B cell (primary cell): ENCODE results near the gene SLC18A3. TPM values are rescaled to one million over a fixed set of nuclear protein-coding genes. Genes with fewer than 3 reads are reported as not detected.

Source experiments
- ATAC-seq: fragments of 200-7000 bp; cut with Tn5 transposase; one replicate; pipeline ENCODE4 v1.10.0; 2021; ENCODE audit warnings: low read depth, mild to moderate bottlenecking, moderate number of reproducible peaks, moderate library complexity
- CTCF ChIA-PET: fragments of 350-600 bp; sonication (Branson Sonifier 250); formaldehyde crosslinking; loops from one replicate; lab custom pipeline; 2021; ENCODE audit warnings: antibody characterized with exemption, inconsistent platforms; lab: Charles Lee
- POLR2A ChIA-PET: fragments of 350-600 bp; sonication (Branson Sonifier 250); formaldehyde crosslinking; loops from one replicate; lab custom pipeline; 2021; ENCODE audit warnings: antibody characterized with exemption; lab: Charles Lee
- DNase-seq: peaks from one replicate; pipeline ENCODE4 v3.0.0; 2013
- H2AFZ ChIP-seq: 2 replicates; pipeline ENCODE4 v1.6.1; 2012; ENCODE audit warnings: mild to moderate bottlenecking, low read depth, low read length; ENCODE audit not compliant: insufficient read depth, poor library complexity, severe bottlenecking
- H3K27ac ChIP-seq, 2 donors: 1 replicate in 1 of 2; 2 replicates in 1 of 2; pipeline ENCODE4 v1.5.1; 2012 to 2013; ENCODE audit warnings: low read length in 2 of 2, mild to moderate bottlenecking in 2 of 2, moderate library complexity in 1 of 2
- H3K27me3 ChIP-seq, 4 experiments: fragments of 200-600 bp in 1 of 4; sonication (generic) in 1 of 4; replicated peaks in 1 of 4; 1 replicate in 2 of 4; 2 replicates in 2 of 4; pipeline versions ENCODE4 v1.6.1 to v1.7.0; 2013 to 2016; ENCODE audit warnings: low read length in 3 of 4, mild to moderate bottlenecking in 2 of 4, mixed read lengths in 1 of 4, moderate library complexity in 1 of 4; ENCODE audit not compliant: insufficient read depth in 4 of 4, control insufficient read depth in 3 of 4; ENCODE audit errors: control extremely low read depth in 1 of 4
- H3K36me3 ChIP-seq, 2 experiments: replicated peaks in 1 of 2; 1 replicate in 1 of 2; 2 replicates in 1 of 2; pipeline versions ENCODE4 v1.6.1 to v1.7.1; 2013; ENCODE audit warnings: low read length in 1 of 2; ENCODE audit not compliant: insufficient read depth in 2 of 2, control insufficient read depth in 1 of 2; ENCODE audit errors: control extremely low read depth in 1 of 2, extremely low read depth in 1 of 2
- H3K4me1 ChIP-seq, 2 donors: fragments of 200-600 bp in 1 of 2; sonication (generic) in 1 of 2; 1 replicate in 1 of 2; 2 replicates in 1 of 2; pipeline versions ENCODE4 v1.5.1 to v1.6.1; 2013 to 2017; ENCODE audit warnings: low read length in 2 of 2; ENCODE audit not compliant: control insufficient read depth in 2 of 2, insufficient read depth in 2 of 2
- H3K4me2 ChIP-seq: replicated peaks from 2 replicates; pipeline ENCODE3; 2012; ENCODE audit warnings: mild to moderate bottlenecking, low read depth, low read length; ENCODE audit not compliant: poor library complexity, severe bottlenecking
- H3K4me3 ChIP-seq, 5 experiments: fragments of 200-600 bp in 1 of 5; sonication (generic) in 1 of 5; 1 replicate in 3 of 5; 2 replicates in 2 of 5; pipeline versions ENCODE4 v1.5.1 to v1.7.0; 2011 to 2016; ENCODE audit warnings: low read length in 4 of 5, mild to moderate bottlenecking in 4 of 5, low read depth in 2 of 5, control low read depth in 1 of 5, moderate library complexity in 1 of 5; ENCODE audit not compliant: insufficient read depth in 1 of 5; ENCODE audit errors: control extremely low read depth in 1 of 5, extremely low read depth in 1 of 5
- H3K79me2 ChIP-seq: fragments of 200-600 bp; sonication (generic); one replicate; pipeline ENCODE4 v1.6.0; 2016; ENCODE audit warnings: low read length; ENCODE audit not compliant: control insufficient read depth, insufficient read depth
- H3K9ac ChIP-seq: fragments of 200-600 bp; sonication (generic); 2 replicates; pipeline ENCODE4 v1.6.1; 2017; ENCODE audit warnings: mild to moderate bottlenecking, low read length, moderate library complexity
- H3K9me3 ChIP-seq, 3 donors: one replicate each; pipeline versions ENCODE4 v1.6.1 to v1.7.1; 2013; ENCODE audit warnings: low read length in 2 of 3; ENCODE audit not compliant: control insufficient read depth in 2 of 3, insufficient read depth in 1 of 3; ENCODE audit errors: control extremely low read depth in 1 of 3
- H4K20me1 ChIP-seq: 2 replicates; pipeline ENCODE4 v1.6.0; 2012; ENCODE audit warnings: mild to moderate bottlenecking, low read length; ENCODE audit not compliant: insufficient read depth, control insufficient read depth, poor library complexity, severe bottlenecking
- H3K27ac Mint-ChIP-seq: one replicate; pipeline ENCODE4 v1.8.0; 2021; ENCODE audit warnings: mixed read lengths
- H3K27me3 Mint-ChIP-seq: one replicate; pipeline ENCODE4 v1.8.0; 2021; ENCODE audit warnings: mixed read lengths
- H3K4me1 Mint-ChIP-seq: one replicate; pipeline ENCODE4 v1.8.0; 2021; ENCODE audit warnings: mixed read lengths
- H3K4me3 Mint-ChIP-seq: one replicate; pipeline ENCODE4 v1.8.0; 2021; ENCODE audit warnings: mixed read lengths
- H3K9me3 Mint-ChIP-seq: one replicate; pipeline ENCODE4 v1.8.0; 2022; ENCODE audit warnings: mixed read lengths; ENCODE audit not compliant: insufficient read depth
- CTCF ChIP-seq: fragments of 200-600 bp; IDR thresholded peaks from one replicate; pipeline ENCODE4 v1.8.0; 2022; ENCODE audit warnings: antibody characterized with exemption, mild to moderate bottlenecking
- EZH2 ChIP-seq: IDR thresholded peaks from 2 replicates; pipeline ENCODE4 v1.6.1; 2012; ENCODE audit warnings: borderline replicate concordance, low read depth, mild to moderate bottlenecking, moderate library complexity, low read length; ENCODE audit not compliant: insufficient read depth, poor library complexity, severe bottlenecking
- WGBS: methylation state at CpG from one replicate; pipeline ENCODE4 v1.1.5; 2013; ENCODE audit warnings: missing lambda C conversion rate; ENCODE audit not compliant: insufficient coverage; 5-methylcytosine and 5-hydroxymethylcytosine counted together
- intact Hi-C: fragments of 100-400 bp; cut with micrococcal nuclease; formaldehyde crosslinking; loops from one replicate; pipeline ENCODE4 v1.10.0; 2022
- polyA plus RNA-seq: library from polyadenylated mRNA; depleted of rRNA; stranded (reverse); fragments of >200 nt; gene quantifications from 2 replicates; pipeline ENCODE4 v1.2.3, GENCODE V29; 2012
- total RNA-seq, 2 donors: library from RNA; stranded (reverse); fragments of 120-200 nt in 1 of 2; gene quantifications; 1 replicate in 1 of 2; 2 replicates in 1 of 2; pipeline versions ENCODE4 v1.2.3 to v1.2.4, GENCODE V29; 2013 to 2022

SLC18A3 gene
- total and polyA plus RNA-seq, 2 donors (not counting 1 experiment from before 2014, with no cell fraction given), result not detected

DNA sequence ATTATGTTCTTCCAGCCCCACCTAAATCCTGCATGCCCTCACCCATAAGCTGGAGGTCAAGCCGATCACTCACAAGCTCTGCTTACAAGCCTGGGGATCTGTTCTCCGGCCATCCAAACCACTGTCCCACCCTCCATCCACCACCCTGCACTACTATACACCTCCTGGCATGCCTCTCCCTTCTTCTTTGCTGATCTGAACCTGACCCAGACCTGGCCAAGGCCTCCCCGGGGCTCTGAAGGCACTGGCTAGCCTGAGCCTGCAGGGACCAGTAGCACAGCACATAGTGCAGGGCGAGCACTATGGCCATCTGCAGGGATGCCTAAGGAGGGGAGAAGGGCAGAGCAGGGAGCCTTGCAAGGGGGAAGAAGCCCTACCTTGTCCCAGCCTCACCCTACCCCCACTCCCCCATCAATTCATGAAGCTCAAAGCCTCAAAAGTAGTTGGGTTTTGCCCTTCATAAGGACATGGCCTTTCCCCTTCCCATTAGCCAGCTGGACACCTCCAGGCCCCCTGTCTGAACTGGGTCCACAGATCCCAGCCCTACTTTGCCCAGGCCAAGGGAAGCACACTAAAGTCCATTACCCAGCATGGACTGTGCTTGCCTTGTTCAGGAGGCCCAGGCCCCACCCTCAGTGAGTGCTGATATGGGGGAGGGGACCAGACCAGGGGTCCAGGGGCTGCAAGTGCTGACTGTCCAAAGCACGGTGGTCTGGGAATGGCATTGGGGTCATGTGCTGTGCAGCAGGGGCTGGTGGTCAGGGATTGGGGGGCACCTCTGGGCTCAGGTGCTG is 33.3 kb downstream of the SLC18A3 start:
- WGBS, result 91% methylated on average over 3 of the region's 5 CpGs
- TF ChIP-seq EZH2 (no peak), CTCF (no peak)
- Histone ChIP-seq H3K4me2 (no peak overlapping the region), H3K4me1 (no peaks in the 10 kb centered on the region), H3K79me2 (no peaks in the 10 kb centered on the region), H3K36me3 (no peaks in the 10 kb centered on the region), H4K20me1 (no peaks in the 10 kb centered on the region), H3K27ac (no peak overlapping the region), H3K9ac (no peak overlapping the region), H3K27me3 (peaks cover 0 to 3% (median 0%) of the 10 kb centered on the region in 4 experiments), H3K9me3 (no peaks in the 10 kb centered on the region), H2AFZ (no peak overlapping the region), H3K4me3 (no peak overlapping the region)
- no peak overlapping the region for H3K27ac Mint-ChIP-seq
- ChIA-PET CTCF (no interaction called here), POLR2A (no interaction called here)
- peaks cover 35% of the 10 kb centered on the region for H3K27me3 Mint-ChIP-seq
- ATAC-seq (no peak), DNase-seq (no peak)
- no peaks in the 10 kb centered on the region for H3K4me1 Mint-ChIP-seq
- intact Hi-C loops, result no loop called here
- no peak overlapping the region for H3K4me3 Mint-ChIP-seq
- H3K9me3 Mint-ChIP-seq, result no peaks in the 10 kb centered on the region

DNA sequence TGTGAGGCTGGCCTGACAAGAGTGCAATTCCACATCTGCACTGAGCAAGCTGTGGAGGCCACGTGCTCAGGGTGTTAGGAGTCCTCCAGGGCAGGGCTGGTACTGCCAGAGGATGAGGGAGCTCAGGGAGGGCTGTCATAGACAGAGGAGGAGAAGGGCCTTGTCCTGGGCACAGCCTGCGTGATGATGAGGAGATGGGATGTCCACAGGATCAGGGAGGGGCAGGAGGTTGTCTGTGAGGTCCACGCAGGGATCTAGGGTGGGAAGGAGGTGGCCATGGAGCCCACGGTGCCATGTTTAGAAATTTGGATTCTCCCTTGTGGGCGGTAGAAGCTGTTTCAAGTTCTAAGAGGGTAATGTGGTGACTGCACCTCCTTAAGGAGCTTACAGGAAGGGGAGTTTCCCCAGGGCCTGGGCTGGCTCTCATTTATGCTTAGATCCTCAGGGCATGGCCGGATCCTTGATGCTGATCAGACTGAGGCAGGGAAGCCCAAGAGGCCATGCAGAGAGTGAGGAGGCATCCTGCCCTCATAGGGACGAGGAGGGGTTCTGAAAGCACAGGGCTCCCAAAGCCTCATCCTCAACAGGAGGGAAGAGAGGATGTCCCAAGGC is 34.0 kb downstream of the SLC18A3 start:
- CTCF ChIA-PET, result no interaction called here
- H3K27me3 Mint-ChIP-seq, result peaks cover 39% of the 10 kb centered on the region
- TF ChIP-seq EZH2 (no peak), CTCF (no peak)

More for the DNA sequence above, 34.0 kb downstream of the SLC18A3 start:
- no peak overlapping the region for H3K4me2 ChIP-seq
- no peak overlapping the region for H2AFZ ChIP-seq
- ATAC-seq (no peak), DNase-seq (no peak)
- no peaks in the 10 kb centered on the region for H3K9me3 ChIP-seq
- H4K20me1 ChIP-seq, result no peaks in the 10 kb centered on the region
- H3K36me3 ChIP-seq, result no peaks in the 10 kb centered on the region
- H3K4me3 Mint-ChIP-seq, result no peak overlapping the region
- no peak overlapping the region for H3K9ac ChIP-seq
- H3K27ac ChIP-seq, result no peak overlapping the region
- peaks cover 0 to 3% (median 0%) of the 10 kb centered on the region in 4 experiments for H3K27me3 ChIP-seq
- no peaks in the 10 kb centered on the region for H3K9me3 Mint-ChIP-seq
- 83% methylated on average over 6 of the region's 7 CpGs for WGBS
- intact Hi-C loops, result no loop called here
- no peak overlapping the region for H3K4me3 ChIP-seq
- H3K4me1 ChIP-seq, result peaks cover 0 to 1% of the 10 kb centered on the region in 2 donors
- H3K4me1 Mint-ChIP-seq, result peaks cover 1% of the 10 kb centered on the region
- no peak overlapping the region for H3K27ac Mint-ChIP-seq
- no peaks in the 10 kb centered on the region for H3K79me2 ChIP-seq
- POLR2A ChIA-PET, result no interaction called here
